CD4-positive, alpha-beta T cell treated with Interleukin-17A for 1 hour (primary cell): ENCODE data around the gene CCDC33.

Experiments
- DNase-seq: peaks from one replicate; pipeline ENCODE4 v3.0.0-alpha.2; 2020

Gene CCDC33

GRCh38 chr15:74261041-74261440 lies 24.9 kb downstream of the CCDC33 start:
- no peak for DNase-seq

GRCh38 chr15:74261685-74262084 lies 25.6 kb downstream of the CCDC33 start:
- no peak for DNase-seq

DNA sequence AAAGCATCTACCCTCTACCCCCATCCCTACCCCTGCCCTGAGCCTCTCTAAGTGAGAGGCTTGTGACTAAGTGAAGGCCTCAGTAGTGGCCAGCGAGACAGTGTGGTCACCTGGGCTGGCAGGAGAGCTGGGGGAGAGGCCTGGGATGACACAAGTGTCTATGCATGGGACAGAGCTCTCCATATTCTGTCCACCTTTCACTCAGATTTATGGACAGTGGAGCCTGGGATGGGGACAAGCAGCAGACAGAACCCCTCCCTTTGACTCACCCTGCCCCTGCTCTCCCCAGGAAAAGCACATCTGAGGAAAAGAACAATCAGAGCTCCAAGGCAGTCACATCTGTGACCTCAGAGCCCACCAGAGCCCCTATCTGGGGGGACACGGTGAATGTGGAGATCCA lies 26.0 kb downstream of the CCDC33 start:
- no peak for DNase-seq

GRCh38 chr15:74262625-74263024 lies 26.5 kb downstream of the CCDC33 start:
- no peak for DNase-seq

DNA sequence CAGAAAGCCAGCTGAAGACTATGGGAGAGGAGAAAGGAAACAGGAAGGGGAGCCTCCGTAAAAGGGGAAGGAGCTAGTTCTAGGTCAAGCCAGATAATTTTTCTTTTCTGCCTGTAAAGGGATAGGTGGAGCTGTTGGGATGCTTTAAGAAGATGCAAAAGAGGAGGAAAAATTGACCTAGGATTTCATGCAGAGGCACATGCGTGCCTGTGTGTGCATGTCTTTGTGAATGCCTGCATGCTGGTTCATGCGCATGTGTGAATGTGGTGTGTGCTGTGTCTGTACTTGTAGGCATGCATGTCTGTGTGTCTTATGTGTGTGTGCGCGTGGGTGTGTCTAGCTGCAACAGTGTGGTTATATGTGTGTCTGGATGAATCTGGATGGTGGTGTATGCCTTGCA lies 27.3 kb downstream of the CCDC33 start:
- DNase-seq, result no peak

DNA sequence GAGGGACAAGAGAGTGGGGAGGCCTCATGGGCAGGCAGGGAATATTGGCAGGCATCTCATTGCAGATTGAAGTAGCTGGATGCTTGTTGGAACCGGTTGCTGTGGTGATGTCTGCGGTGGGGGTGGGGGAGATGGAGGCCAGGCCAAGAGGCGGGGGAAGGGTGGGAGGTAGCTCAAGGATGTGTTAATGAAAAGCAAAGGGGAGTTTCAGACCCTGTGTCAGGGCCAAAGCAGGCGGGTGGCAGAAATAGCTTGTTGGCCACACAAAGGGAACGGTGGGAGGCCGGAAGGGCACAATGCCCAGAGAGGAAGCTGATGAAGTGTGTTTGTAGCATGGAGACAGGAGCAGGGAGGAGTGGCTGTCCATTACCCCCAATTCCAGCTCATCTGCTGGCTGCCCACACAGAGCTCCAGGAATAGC lies 28.0 kb downstream of the CCDC33 start:
- no peak for DNase-seq

GRCh38 chr15:74265046-74265639 lies 29.0 kb downstream of the CCDC33 start:
- no peak for DNase-seq

DNA sequence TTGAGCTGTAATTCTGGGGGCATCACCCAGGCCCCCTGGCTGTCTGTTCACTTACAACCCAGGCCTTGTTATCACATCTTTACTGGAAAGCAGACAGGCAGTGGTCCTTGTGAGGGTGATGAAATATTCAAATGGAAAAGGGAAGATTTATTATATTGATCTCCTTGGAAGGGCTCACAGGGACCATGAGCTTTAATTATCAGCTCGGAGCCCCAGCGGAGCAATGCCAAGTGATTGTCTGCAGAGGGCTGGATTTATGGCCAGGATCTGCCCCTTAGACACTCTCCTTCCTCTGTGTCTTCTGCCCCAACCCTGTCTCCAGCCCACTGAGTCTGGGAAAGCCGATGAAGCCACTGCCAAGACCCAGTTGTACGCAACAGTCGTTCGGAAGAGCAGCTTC lies 31.9 kb downstream of the CCDC33 start:
- DNase-seq, result no peak

GRCh38 chr15:74269362-74270035 lies 33.4 kb downstream of the CCDC33 start:
- DNase-seq, result no peak

GRCh38 chr15:74270155-74270554 lies 34.0 kb downstream of the CCDC33 start:
- no peak for DNase-seq

- no peak for DNase-seq
Measured at GRCh38 chr15:74270854-74271520, 34.9 kb downstream of the CCDC33 start.

GRCh38 chr15:74272812-74273211 lies 36.7 kb downstream of the CCDC33 start:
- DNase-seq, result no peak

GRCh38 chr15:74274470-74275038 lies 38.4 kb downstream of the CCDC33 start:
- no peak for DNase-seq

DNA sequence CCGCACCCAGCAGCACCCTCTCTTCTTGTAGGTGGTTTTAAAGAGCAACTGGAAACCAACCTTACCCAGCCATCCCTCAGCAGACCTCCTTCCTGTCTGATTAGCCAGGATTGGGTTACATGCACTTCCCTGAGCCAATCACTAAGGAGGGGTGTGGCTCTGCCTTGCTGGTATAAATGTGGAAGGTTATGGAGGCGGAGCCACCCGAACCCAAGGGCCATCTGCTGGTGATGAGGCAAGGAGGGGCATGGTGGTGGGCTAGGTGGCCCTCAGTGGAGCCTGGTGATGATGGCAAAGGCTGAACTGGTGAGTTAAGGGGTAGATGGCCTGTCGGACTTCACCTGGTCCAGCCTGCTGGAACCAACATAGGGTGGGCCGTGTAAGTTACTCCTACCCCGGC lies 39.8 kb downstream of the CCDC33 start:
- no peak for DNase-seq

GRCh38 chr15:74276560-74276959 lies 40.4 kb downstream of the CCDC33 start:
- no peak for DNase-seq

- no peak for DNase-seq
Measured at GRCh38 chr15:74277242-74277810, 41.2 kb downstream of the CCDC33 start.

DNA sequence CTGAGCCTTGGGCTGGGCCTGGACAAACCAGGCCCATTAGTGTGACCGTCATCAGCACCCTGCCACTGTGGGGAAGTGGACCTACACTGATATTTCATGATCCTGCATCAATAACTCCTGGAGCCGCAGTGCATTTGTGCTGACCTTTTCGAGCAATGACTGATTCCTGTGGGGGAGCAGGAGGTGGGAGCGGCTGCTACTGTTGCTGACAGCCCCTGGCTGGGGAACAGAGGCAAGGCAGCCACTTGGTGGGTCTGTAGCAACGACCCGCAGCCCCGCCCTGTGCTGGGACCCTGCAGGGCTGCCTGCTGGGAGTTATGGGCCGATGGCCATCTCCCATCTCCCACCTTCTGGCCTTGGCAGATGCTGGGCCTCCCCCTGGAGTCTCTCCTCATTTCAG lies 42.1 kb downstream of the CCDC33 start:
- DNase-seq, result no peak

- no peak for DNase-seq
Measured at GRCh38 chr15:74281147-74282133, 45.3 kb downstream of the CCDC33 start.

- DNase-seq, result no peak
Measured at GRCh38 chr15:74283368-74283767, 47.2 kb downstream of the CCDC33 start.

GRCh38 chr15:74289671-74290070 lies 53.5 kb downstream of the CCDC33 start:
- DNase-seq, result no peak

- no peak for DNase-seq
Measured at GRCh38 chr15:74290645-74291044, 54.5 kb downstream of the CCDC33 start.
